GM12801 (cell line): Measurements from ENCODE around the gene DNLZ.

Experiments used
- TF ChIP-seq, protein P1 (sequence below): IDR thresholded peaks from one replicate; pipeline ENCODE4 v1.5.1; 2011; ENCODE audit warnings: control low read depth; ENCODE audit not compliant: insufficient read length; ENCODE audit errors: extremely low read depth

The DNLZ gene

DNA sequence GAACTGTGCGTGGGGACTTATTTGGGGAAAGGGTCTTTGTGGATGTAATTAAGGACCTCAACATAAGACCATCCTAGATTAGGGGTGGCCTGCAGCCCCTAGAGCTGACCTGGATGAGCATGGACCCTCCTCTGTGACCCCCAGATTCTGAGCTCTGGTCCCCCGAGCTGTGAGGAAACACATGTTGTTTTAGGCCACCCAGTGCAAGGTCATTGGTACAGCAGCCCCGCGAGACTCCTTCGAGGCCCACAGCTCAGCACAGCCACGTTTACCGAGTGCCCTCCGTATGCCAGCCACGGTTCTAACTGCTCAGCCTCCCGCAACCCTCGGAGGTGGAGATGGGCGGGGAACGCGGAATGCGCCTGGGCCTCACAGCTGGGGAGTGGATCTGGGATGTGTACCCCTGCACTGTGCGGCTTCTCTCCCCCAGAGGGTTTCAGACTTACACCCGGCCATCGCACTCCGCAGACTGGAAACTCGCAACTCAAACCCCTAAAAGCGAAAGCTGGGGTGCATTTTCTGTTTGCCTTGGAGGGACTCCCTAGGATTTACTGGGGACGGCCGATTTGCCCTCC is 40.7 kb downstream of the DNLZ start:
- TF ChIP-seq, protein P1, sequence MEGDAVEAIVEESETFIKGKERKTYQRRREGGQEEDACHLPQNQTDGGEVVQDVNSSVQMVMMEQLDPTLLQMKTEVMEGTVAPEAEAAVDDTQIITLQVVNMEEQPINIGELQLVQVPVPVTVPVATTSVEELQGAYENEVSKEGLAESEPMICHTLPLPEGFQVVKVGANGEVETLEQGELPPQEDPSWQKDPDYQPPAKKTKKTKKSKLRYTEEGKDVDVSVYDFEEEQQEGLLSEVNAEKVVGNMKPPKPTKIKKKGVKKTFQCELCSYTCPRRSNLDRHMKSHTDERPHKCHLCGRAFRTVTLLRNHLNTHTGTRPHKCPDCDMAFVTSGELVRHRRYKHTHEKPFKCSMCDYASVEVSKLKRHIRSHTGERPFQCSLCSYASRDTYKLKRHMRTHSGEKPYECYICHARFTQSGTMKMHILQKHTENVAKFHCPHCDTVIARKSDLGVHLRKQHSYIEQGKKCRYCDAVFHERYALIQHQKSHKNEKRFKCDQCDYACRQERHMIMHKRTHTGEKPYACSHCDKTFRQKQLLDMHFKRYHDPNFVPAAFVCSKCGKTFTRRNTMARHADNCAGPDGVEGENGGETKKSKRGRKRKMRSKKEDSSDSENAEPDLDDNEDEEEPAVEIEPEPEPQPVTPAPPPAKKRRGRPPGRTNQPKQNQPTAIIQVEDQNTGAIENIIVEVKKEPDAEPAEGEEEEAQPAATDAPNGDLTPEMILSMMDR: no peak

DNA sequence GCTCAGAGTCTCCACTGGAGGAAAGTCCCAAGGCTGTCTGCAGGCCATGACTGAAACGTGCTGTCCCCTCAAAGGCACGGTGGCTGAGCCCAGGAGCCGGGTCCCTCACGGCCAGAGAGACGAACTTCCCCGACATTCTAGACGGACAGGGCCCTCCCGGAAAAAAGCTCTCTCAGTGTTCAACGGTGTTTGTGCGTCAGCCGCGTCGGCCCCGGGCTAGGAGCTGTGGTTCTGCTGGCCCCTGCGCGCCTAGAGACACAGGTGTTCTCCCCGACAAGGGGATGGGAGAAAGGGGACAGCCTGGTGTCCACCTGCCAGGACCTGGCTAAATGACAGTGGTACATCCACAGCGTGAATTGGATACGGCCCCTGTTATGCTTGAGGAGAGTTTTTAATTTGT is 42.0 kb downstream of the DNLZ start:
- TF ChIP-seq, protein P1: no peak

GRCh38 chr9:136318776-136319241 is 44.7 kb downstream of the DNLZ start:
- TF ChIP-seq, protein P1: no peak

DNA sequence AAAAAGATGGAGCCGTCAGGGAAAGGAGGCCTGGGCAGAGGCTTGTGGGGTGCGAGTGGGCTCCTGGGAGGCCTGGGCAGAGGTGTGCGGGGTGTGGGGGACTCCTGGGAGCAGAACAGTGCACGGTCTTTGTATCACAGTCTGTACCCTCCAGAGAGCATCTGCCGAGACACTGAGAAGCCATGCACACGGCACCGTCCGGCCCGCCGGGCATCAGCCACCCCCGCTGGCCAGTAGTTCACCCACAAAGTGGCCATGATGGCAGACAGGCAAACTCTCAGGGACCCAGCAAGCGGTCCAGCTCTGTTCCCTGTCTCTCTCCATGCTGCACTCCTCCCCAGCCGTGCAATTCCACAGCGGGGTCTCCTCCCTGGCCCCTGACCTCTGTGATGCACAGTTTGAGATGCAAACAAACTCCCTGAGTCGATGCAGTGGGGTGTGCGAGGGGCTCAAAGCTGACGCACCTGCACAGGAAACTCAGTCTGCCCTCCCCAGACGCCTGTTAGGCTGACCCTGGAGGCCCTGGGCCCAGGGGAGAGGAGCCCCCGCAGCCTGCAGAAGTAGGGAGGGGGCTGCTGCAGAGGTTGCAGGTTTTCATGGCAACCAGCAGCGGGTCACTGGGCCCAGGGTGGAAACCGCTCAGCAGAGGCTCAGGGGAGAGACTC is 45.3 kb downstream of the DNLZ start:
- TF ChIP-seq, protein P1: no peak

GRCh38 chr9:136317695-136318094 is 45.8 kb downstream of the DNLZ start:
- TF ChIP-seq, protein P1: no peak

GRCh38 chr9:136316896-136317676 is 46.5 kb downstream of the DNLZ start:
- TF ChIP-seq, protein P1: no peak

GRCh38 chr9:136316271-136316751 is 47.2 kb downstream of the DNLZ start:
- TF ChIP-seq, protein P1: no peak
